ENCODE data around the gene G0S2.

DNA sequence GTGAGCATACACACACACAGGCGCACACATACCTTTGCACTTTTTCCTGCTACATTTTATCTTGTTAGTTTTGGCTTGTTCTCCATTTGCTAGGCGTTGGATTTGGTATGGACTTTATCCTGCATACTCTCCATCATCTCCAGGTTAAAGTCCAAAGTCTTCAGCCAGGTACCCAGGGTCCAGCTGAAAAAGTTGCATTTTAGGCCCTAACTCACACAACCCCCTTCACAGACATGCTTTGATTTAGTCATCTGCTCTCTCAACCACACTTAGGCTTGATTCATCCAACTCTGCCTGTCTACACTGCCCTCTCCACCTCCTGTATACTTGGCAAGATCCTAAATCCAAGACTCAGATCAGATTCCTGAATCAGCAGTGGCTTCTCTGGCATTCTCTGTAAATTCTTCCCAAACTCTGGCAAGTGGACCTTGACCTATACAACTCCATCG, 12.3 kb upstream of the G0S2 start:
- TF ChIP-seq, protein P1, sequence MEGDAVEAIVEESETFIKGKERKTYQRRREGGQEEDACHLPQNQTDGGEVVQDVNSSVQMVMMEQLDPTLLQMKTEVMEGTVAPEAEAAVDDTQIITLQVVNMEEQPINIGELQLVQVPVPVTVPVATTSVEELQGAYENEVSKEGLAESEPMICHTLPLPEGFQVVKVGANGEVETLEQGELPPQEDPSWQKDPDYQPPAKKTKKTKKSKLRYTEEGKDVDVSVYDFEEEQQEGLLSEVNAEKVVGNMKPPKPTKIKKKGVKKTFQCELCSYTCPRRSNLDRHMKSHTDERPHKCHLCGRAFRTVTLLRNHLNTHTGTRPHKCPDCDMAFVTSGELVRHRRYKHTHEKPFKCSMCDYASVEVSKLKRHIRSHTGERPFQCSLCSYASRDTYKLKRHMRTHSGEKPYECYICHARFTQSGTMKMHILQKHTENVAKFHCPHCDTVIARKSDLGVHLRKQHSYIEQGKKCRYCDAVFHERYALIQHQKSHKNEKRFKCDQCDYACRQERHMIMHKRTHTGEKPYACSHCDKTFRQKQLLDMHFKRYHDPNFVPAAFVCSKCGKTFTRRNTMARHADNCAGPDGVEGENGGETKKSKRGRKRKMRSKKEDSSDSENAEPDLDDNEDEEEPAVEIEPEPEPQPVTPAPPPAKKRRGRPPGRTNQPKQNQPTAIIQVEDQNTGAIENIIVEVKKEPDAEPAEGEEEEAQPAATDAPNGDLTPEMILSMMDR (IDR thresholded peaks at IDR 0.05) = no peak
- TF ChIP-seq POLR2A (IDR thresholded peaks at IDR 0.05) = no peak
- no peak for TF ChIP-seq EP300 (IDR thresholded peaks at IDR 0.05)
- TF ChIP-seq POLR2AphosphoS5 (IDR thresholded peaks at IDR 0.05) = no peak

Data from gastroesophageal sphincter (tissue), 3 donors.